Mucosa of descending colon (tissue), 3 donors: ENCODE data around the gene MC2R. TPM values are rescaled to one million over a fixed set of nuclear protein-coding genes. Genes with fewer than 3 reads are reported as not detected.

Source experiments
- ATAC-seq: fragments of 200-7000 bp; cut with Tn5 transposase; one replicate; pipeline ENCODE4 v1.9.1; 2020; ENCODE audit warnings: mild to moderate bottlenecking, moderate library complexity
- DNase-seq, 3 donors: peaks; one replicate each; pipeline ENCODE4 v3.0.0-alpha.2; 2020
- H3K36me3 ChIP-seq: fragments of 200-600 bp; one replicate; pipeline ENCODE4 v1.8.0; 2021; ENCODE audit warnings: low read depth, mild to moderate bottlenecking
- H3K4me1 ChIP-seq: fragments of 200-600 bp; one replicate; pipeline ENCODE4 v1.8.0; 2021; ENCODE audit warnings: low read depth, mild to moderate bottlenecking
- H3K4me3 ChIP-seq: fragments of 200-600 bp; one replicate; pipeline ENCODE4 v1.8.0; 2021; ENCODE audit warnings: mild to moderate bottlenecking
- H3K9me3 ChIP-seq: fragments of 200-600 bp; one replicate; pipeline ENCODE4 v1.8.0; 2021; ENCODE audit warnings: mild to moderate bottlenecking
- intact Hi-C, 2 donors: fragments of 100-400 bp; cut with DNase I in 1 of 2; cut with micrococcal nuclease in 1 of 2; formaldehyde crosslinking; loops; one replicate each; pipeline versions ENCODE4 v1.11.0 to v1.11.1; 2022; cut with DNase I, micrococcal nuclease
- total RNA-seq, 3 donors: library from RNA; stranded (reverse); fragmentation: NEBNext Ultra II Directional in 2 of 3; extraction: Animal tissue kit (Norgen Biotek cat#: 25700) in 2 of 3; gene quantifications; one replicate each; pipeline versions ENCODE4 v1.2.1 to v1.2.4, GENCODE V29; 2021 to 2023
- TF ChIP-seq, protein P1 (sequence below): fragments of 200-600 bp; IDR thresholded peaks from one replicate; pipeline ENCODE4 v1.8.0; 2022; ENCODE audit warnings: antibody characterized with exemption, mild to moderate bottlenecking
- donor health status: DM: no; HTN: no; CAD: no; lungs with moderate emphysema.
- donor health status: DM: no; HTN: no; CAD: no.
- donor health status: DM: no; HTN: yes; CAD: no.

MC2R gene
- total RNA-seq, 3 donors from 2014 or later, result not detected

DNA sequence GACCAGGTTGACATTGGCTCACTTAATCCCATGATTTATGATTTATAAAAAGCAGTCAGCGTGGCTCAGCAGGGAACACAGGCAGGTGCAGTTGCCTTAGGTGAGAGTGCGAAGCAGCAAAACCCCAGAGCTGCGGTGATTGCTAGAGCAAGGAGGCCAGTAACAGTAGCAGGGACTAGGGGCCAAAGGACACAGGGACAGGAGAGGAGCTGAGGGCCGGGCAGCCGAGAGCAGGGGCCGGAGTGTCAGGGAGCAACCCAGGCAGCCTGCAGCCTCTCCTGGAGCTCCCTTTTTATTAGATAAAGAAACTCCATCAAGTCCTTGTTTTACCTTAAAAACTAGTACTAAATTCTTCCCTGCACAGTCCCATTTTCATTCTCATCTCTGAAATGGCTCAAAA lies 4.3 kb downstream of the MC2R start:
- H3K36me3 ChIP-seq, result no peaks in the 10 kb centered on the region
- DNase-seq (no peak), ATAC-seq (no peak)
- TF ChIP-seq, protein P1, sequence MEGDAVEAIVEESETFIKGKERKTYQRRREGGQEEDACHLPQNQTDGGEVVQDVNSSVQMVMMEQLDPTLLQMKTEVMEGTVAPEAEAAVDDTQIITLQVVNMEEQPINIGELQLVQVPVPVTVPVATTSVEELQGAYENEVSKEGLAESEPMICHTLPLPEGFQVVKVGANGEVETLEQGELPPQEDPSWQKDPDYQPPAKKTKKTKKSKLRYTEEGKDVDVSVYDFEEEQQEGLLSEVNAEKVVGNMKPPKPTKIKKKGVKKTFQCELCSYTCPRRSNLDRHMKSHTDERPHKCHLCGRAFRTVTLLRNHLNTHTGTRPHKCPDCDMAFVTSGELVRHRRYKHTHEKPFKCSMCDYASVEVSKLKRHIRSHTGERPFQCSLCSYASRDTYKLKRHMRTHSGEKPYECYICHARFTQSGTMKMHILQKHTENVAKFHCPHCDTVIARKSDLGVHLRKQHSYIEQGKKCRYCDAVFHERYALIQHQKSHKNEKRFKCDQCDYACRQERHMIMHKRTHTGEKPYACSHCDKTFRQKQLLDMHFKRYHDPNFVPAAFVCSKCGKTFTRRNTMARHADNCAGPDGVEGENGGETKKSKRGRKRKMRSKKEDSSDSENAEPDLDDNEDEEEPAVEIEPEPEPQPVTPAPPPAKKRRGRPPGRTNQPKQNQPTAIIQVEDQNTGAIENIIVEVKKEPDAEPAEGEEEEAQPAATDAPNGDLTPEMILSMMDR, result no peak
- H3K9me3 ChIP-seq, result no peaks in the 10 kb centered on the region
- H3K4me1 ChIP-seq, result no peaks in the 10 kb centered on the region
- no peak overlapping the region for H3K4me3 ChIP-seq
- intact Hi-C loops, result no loop called here

DNA sequence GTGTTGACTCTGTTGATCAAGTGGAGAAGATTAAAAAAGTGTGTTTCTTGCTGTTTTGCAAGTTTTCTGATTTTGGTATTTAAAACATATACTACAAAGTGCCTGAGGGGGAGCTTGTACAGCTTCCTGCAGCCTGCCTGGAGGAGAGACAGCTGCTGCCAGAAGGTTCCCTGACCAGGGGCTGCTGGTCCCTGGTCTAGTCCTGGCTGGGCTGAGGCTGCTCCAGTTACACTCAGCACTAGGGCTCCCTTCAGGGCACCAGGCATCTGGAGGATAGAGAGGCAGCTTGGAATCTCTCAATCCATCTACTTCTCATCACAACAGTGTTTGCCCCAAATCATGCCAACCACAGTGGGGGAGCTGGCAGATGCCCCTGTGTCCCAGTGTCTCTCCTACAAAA lies 4.8 kb downstream of the MC2R start:
- TF ChIP-seq, protein P1, result no peak
- intact Hi-C loops, result no loop called here
- Histone ChIP-seq H3K9me3 (no peaks in the 10 kb centered on the region), H3K4me3 (no peak overlapping the region), H3K36me3 (no peaks in the 10 kb centered on the region), H3K4me1 (no peaks in the 10 kb centered on the region)
- ATAC-seq, result no peak
- DNase-seq, result no peak

DNA sequence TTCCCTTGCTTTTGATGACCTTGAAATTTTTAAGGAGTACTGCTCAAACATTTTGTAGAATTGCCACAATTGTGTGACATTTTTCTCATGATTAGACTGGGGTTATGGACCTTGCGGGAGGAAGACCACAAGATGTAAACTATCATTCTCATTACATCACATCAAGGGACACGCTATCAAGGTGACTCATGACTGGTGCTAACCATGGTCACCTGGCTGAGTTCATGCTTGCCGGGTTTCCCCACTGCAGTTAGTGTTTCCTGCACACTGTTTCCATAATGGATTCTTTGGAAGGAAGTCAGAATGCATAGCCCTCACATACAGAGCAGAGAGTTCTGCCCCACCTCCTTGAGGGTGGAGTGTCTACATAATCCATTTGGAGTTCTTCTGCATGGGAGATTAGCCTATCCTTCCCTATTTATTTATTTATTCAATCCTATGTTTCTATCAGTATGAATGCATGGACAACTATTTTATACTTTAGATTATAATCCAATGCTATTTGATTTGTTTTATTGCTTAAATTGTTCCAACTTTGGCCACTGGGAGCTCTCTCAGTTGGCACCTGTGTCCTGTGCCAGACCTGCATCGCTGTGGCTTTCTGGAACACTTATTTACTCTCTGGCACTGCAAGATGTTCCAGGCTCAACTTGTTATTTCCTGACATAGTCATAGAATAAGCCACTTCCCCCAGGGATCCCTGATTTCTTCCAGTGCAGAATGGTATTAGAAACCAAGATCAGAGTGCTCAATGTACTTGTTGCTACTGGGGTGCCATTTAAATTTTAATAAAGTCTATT lies 6.0 kb downstream of the MC2R start:
- intact Hi-C loops, result no loop called here
- Histone ChIP-seq H3K4me3 (no peak overlapping the region), H3K36me3 (no peaks in the 10 kb centered on the region), H3K4me1 (no peaks in the 10 kb centered on the region), H3K9me3 (no peaks in the 10 kb centered on the region)
- ATAC-seq (no peak), DNase-seq (no peak)
- TF ChIP-seq, protein P1, result no peak

DNA sequence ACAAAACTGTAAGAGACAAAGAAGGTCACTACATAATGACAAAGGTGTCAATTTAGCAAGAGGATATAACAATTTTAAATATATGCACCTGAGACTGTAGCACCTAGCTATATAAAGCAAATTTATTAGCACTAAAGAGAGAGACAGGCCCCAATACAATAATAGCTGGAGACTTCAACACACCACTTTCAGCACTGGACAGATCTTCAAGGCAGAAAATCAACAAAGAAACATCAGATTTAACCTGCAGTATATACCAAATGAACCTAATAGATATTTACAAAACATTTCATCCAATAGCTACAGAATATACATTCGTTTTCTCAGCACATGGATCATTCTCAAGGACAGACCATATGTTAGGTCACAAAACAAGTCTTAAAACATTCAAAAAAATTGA lies 14.7 kb downstream of the MC2R start:
- intact Hi-C loops, result no loop called here
- Histone ChIP-seq H3K4me1 (no peaks in the 10 kb centered on the region), H3K9me3 (peaks cover 3% of the 10 kb centered on the region), H3K4me3 (no peak overlapping the region), H3K36me3 (no peaks in the 10 kb centered on the region)
- DNase-seq (no peak), ATAC-seq (no peak)
- TF ChIP-seq, protein P1, result no peak

DNA sequence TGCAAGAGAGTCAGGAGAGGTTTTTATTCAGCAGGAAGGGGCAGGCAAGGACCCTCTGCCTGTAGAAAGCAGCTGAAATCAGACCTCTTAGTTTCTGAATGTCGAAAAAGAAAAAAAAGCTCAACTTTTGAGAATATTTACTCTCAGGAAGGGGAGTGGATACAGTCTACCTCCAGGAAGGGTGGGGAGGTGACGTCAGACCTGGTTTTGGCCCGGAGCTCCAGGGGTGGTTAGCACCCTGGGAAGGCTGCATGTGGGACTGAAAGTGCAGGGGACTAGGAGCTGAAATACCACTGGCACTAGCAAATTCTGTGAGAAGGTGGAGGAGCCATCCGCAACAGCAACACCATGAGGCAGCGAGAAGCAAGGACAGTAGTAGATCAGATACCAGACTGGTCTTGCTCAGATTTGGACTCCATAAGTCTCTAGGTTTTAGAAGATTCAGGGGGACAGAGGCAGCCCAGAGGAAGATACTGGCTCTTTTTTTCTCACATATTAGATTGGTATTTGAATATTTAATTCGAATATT lies 19.8 kb downstream of the MC2R start:
- DNase-seq (no peak), ATAC-seq (no peak)
- Histone ChIP-seq H3K4me3 (no peak overlapping the region), H3K36me3 (no peaks in the 10 kb centered on the region), H3K4me1 (no peaks in the 10 kb centered on the region), H3K9me3 (peaks cover 3% of the 10 kb centered on the region)
- intact Hi-C loops, result no loop called here
- TF ChIP-seq, protein P1, result no peak
